Naive thymus-derived CD8-positive, alpha-beta T cell (primary cell): Measurements from ENCODE around the gene PLSCR5. TPM values are rescaled to one million over a fixed set of nuclear protein-coding genes. Genes with fewer than 3 reads are reported as not detected.

Experiments used
- ATAC-seq, 2 donors: fragments of 150-1000 bp; cut with Tn5 transposase in 1 of 2; sonication (Bioruptor Pico), chemical (Tn5 transposase) in 1 of 2; 1 replicate in 1 of 2; 2 replicates in 1 of 2; pipeline ENCODE4 v1.10.0; 2021; ENCODE audit warnings: mild to moderate bottlenecking in 2 of 2, moderate library complexity in 2 of 2
- POLR2A ChIA-PET: fragments of 350-600 bp; sonication (Branson Sonifier 250); formaldehyde crosslinking; loops from one replicate; lab custom pipeline; 2021; ENCODE audit warnings: antibody characterized with exemption; lab: Charles Lee
- DNase-seq, 10 donors: peaks; one replicate each; pipeline versions ENCODE4 v3.0.0 to v3.0.0-alpha.2; 2020 to 2022
- H3K27ac Mint-ChIP-seq, 10 donors: one replicate each; pipeline ENCODE4 v1.8.0; 2020 to 2022; ENCODE audit warnings: mild to moderate bottlenecking in 10 of 10, mixed read lengths in 10 of 10, moderate library complexity in 4 of 10, inconsistent platforms in 1 of 10
- H3K27me3 Mint-ChIP-seq, 5 donors: one replicate each; pipeline ENCODE4 v1.8.0; 2021 to 2022; ENCODE audit warnings: mixed read lengths in 5 of 5
- H3K36me3 Mint-ChIP-seq, 3 donors: one replicate each; pipeline ENCODE4 v1.8.0; 2020 to 2022; ENCODE audit warnings: mixed read lengths in 3 of 3, mild to moderate bottlenecking in 2 of 3, inconsistent platforms in 1 of 3
- H3K4me1 Mint-ChIP-seq, 4 donors: one replicate each; pipeline ENCODE4 v1.8.0; 2021 to 2022; ENCODE audit warnings: mixed read lengths in 4 of 4
- H3K4me3 Mint-ChIP-seq, 10 donors: one replicate each; pipeline ENCODE4 v1.8.0; 2020 to 2022; ENCODE audit warnings: mild to moderate bottlenecking in 10 of 10, mixed read lengths in 10 of 10, moderate library complexity in 6 of 10, inconsistent platforms in 1 of 10
- H3K9me3 Mint-ChIP-seq, 9 donors: one replicate each; pipeline ENCODE4 v1.8.0; 2020 to 2022; ENCODE audit warnings: mixed read lengths in 9 of 9, mild to moderate bottlenecking in 3 of 9, inconsistent platforms in 1 of 9, moderate library complexity in 1 of 9
- polyA plus RNA-seq, 3 donors: library from polyadenylated mRNA; unstranded; fragments of 300-500 nt; fragmentation: Illumina TruSeq; gene quantifications; one replicate each; pipeline ENCODE4 v1.2.3, GENCODE V29; 2021
- total RNA-seq, 8 experiments: library from RNA in 2 of 8; stranded (reverse) in 2 of 8; gene quantifications; one replicate each; pipeline ENCODE4 v1.2.3 and lab custom pipeline; 2021 to 2026

Gene PLSCR5
- total and polyA plus RNA-seq, 5 experiments from 2014 or later = not detected

GRCh38 chr3:146625186-146625775 is 20.1 kb upstream of the PLSCR5 start:
- Mint-ChIP-seq H3K36me3 (no peaks in the 10 kb centered on the region), H3K27me3 (no peaks in the 10 kb centered on the region), H3K4me1 (peaks cover 2 to 10% (median 6%) of the 10 kb centered on the region in 4 donors), H3K9me3 (no peaks in the 10 kb centered on the region), H3K27ac (peak overlapping the region in 2 of 10 donors; percentile 6 to 38), H3K4me3 (peak overlapping the region; percentile 11 to 75 (median 56))
- ATAC-seq (no peak), DNase-seq (no peak)
- POLR2A ChIA-PET = no interaction called here

GRCh38 chr3:146621723-146622122 is 16.6 kb upstream of the PLSCR5 start:
- DNase-seq (no peak), ATAC-seq (no peak)
- no peak overlapping the region for H3K4me3 Mint-ChIP-seq
- no peaks in the 10 kb centered on the region for H3K9me3 Mint-ChIP-seq
- peaks cover 2 to 10% (median 6%) of the 10 kb centered on the region in 4 donors for H3K4me1 Mint-ChIP-seq
- no peaks in the 10 kb centered on the region for H3K27me3 Mint-ChIP-seq
- H3K27ac Mint-ChIP-seq = no peak overlapping the region
- POLR2A ChIA-PET = no interaction called here
- no peaks in the 10 kb centered on the region for H3K36me3 Mint-ChIP-seq

- ATAC-seq (no peak), DNase-seq (no peak)
- Mint-ChIP-seq H3K4me1 (no peaks in the 10 kb centered on the region), H3K9me3 (peaks cover 0 to under 1% (median 0%) of the 10 kb centered on the region in 9 donors), H3K36me3 (no peaks in the 10 kb centered on the region), H3K27me3 (peaks cover 5 to 13% (median 9%) of the 10 kb centered on the region in 5 donors), H3K27ac (no peak overlapping the region), H3K4me3 (no peak overlapping the region)
- POLR2A ChIA-PET = no interaction called here
Observed at GRCh38 chr3:146612015-146612414, 6.9 kb upstream of the PLSCR5 start.

- Mint-ChIP-seq H3K36me3 (no peaks in the 10 kb centered on the region), H3K9me3 (peaks cover 0 to 6% (median 0%) of the 10 kb centered on the region in 9 donors), H3K4me1 (no peaks in the 10 kb centered on the region), H3K27me3 (peaks cover 5 to 17% (median 9%) of the 10 kb centered on the region in 5 donors), H3K4me3 (no peak overlapping the region), H3K27ac (no peak overlapping the region)
- POLR2A ChIA-PET = no interaction called here
- ATAC-seq (no peak), DNase-seq (no peak)
Observed at GRCh38 chr3:146611096-146611495, 6.0 kb upstream of the PLSCR5 start.

- H3K27me3 Mint-ChIP-seq = peaks cover 0 to 15% (median 5%) of the 10 kb centered on the region in 5 donors
- no peak overlapping the region for H3K4me3 Mint-ChIP-seq
- H3K9me3 Mint-ChIP-seq = no peaks in the 10 kb centered on the region
- no peak for ATAC-seq
- no peak for DNase-seq
- no peak overlapping the region for H3K27ac Mint-ChIP-seq
- H3K4me1 Mint-ChIP-seq = no peaks in the 10 kb centered on the region
- POLR2A ChIA-PET = no interaction called here
- H3K36me3 Mint-ChIP-seq = no peaks in the 10 kb centered on the region
Observed at GRCh38 chr3:146598535-146598934, 6.6 kb downstream of the PLSCR5 start.

- Mint-ChIP-seq H3K4me1 (no peaks in the 10 kb centered on the region), H3K36me3 (no peaks in the 10 kb centered on the region), H3K27me3 (peaks cover 0 to 10% (median 2%) of the 10 kb centered on the region in 5 donors), H3K27ac (no peak overlapping the region), H3K4me3 (no peak overlapping the region), H3K9me3 (no peaks in the 10 kb centered on the region)
- ATAC-seq = no peak
- DNase-seq = no peak
- POLR2A ChIA-PET = no interaction called here
Observed at GRCh38 chr3:146594843-146595482, 10.2 kb downstream of the PLSCR5 start.

GRCh38 chr3:146593776-146594175 is 11.4 kb downstream of the PLSCR5 start:
- H3K4me1 Mint-ChIP-seq = no peaks in the 10 kb centered on the region
- no peaks in the 10 kb centered on the region for H3K9me3 Mint-ChIP-seq
- no peak overlapping the region for H3K27ac Mint-ChIP-seq
- H3K36me3 Mint-ChIP-seq = no peaks in the 10 kb centered on the region
- POLR2A ChIA-PET = no interaction called here
- no peak for ATAC-seq
- peaks cover 0 to 10% (median 2%) of the 10 kb centered on the region in 5 donors for H3K27me3 Mint-ChIP-seq
- H3K4me3 Mint-ChIP-seq = no peak overlapping the region
- no peak for DNase-seq

GRCh38 chr3:146590521-146590920 is 14.6 kb downstream of the PLSCR5 start:
- no peak for DNase-seq
- Mint-ChIP-seq H3K4me3 (no peak overlapping the region), H3K27ac (no peak overlapping the region), H3K27me3 (peaks cover 0 to 5% (median 2%) of the 10 kb centered on the region in 5 donors), H3K9me3 (no peaks in the 10 kb centered on the region), H3K36me3 (no peaks in the 10 kb centered on the region), H3K4me1 (no peaks in the 10 kb centered on the region)
- POLR2A ChIA-PET = no interaction called here
- no peak for ATAC-seq

- POLR2A ChIA-PET = no interaction called here
Observed at GRCh38 chr3:146589899-146590508, 15.1 kb downstream of the PLSCR5 start.

GRCh38 chr3:146585156-146585555 is 20.0 kb downstream of the PLSCR5 start:
- peaks cover 0 to 2% (median 0%) of the 10 kb centered on the region in 3 donors for H3K36me3 Mint-ChIP-seq
- POLR2A ChIA-PET = no interaction called here
- no peak for ATAC-seq
- peaks cover 0 to 11% (median 2%) of the 10 kb centered on the region in 9 donors for H3K9me3 Mint-ChIP-seq
- DNase-seq = no peak
- H3K27me3 Mint-ChIP-seq = peaks cover 0 to 10% (median 5%) of the 10 kb centered on the region in 5 donors
- H3K27ac Mint-ChIP-seq = no peak overlapping the region
- H3K4me1 Mint-ChIP-seq = no peaks in the 10 kb centered on the region
- H3K4me3 Mint-ChIP-seq = no peak overlapping the region

More at GRCh38 chr3:146589899-146590508, 15.1 kb downstream of the PLSCR5 start:
- no peak for ATAC-seq
- H3K27ac Mint-ChIP-seq = no peak overlapping the region
- no peaks in the 10 kb centered on the region for H3K9me3 Mint-ChIP-seq
- H3K27me3 Mint-ChIP-seq = peaks cover 0 to 5% (median 2%) of the 10 kb centered on the region in 5 donors
- DNase-seq = no peak
- H3K4me1 Mint-ChIP-seq = no peaks in the 10 kb centered on the region
- no peak overlapping the region for H3K4me3 Mint-ChIP-seq
- no peaks in the 10 kb centered on the region for H3K36me3 Mint-ChIP-seq

GRCh38 chr3:146581951-146582467 is 23.1 kb downstream of the PLSCR5 start:
- Mint-ChIP-seq H3K27me3 (peaks cover 0 to 7% (median 5%) of the 10 kb centered on the region in 5 donors), H3K4me1 (no peaks in the 10 kb centered on the region), H3K36me3 (peaks cover 0 to 2% (median 0%) of the 10 kb centered on the region in 3 donors), H3K27ac (no peak overlapping the region), H3K4me3 (no peak overlapping the region), H3K9me3 (peaks cover 0 to 11% (median 2%) of the 10 kb centered on the region in 9 donors)
- DNase-seq = no peak
- POLR2A ChIA-PET = no interaction called here
- no peak for ATAC-seq

- Mint-ChIP-seq H3K27me3 (peaks cover 0 to 7% (median 3%) of the 10 kb centered on the region in 5 donors), H3K36me3 (peaks cover 0 to 2% (median 0%) of the 10 kb centered on the region in 3 donors), H3K4me3 (no peak overlapping the region), H3K27ac (no peak overlapping the region), H3K4me1 (no peaks in the 10 kb centered on the region), H3K9me3 (peaks cover 0 to 11% (median 2%) of the 10 kb centered on the region in 9 donors)
- no peak for DNase-seq
- POLR2A ChIA-PET = no interaction called here
- ATAC-seq = no peak
Observed at GRCh38 chr3:146581080-146581601, 24.0 kb downstream of the PLSCR5 start.

- POLR2A ChIA-PET = no interaction called here
- Mint-ChIP-seq H3K9me3 (peaks cover 0 to 5% (median 0%) of the 10 kb centered on the region in 9 donors), H3K27me3 (peaks cover 0 to 7% (median 0%) of the 10 kb centered on the region in 5 donors), H3K4me3 (no peak overlapping the region), H3K4me1 (no peaks in the 10 kb centered on the region), H3K27ac (no peak overlapping the region), H3K36me3 (no peaks in the 10 kb centered on the region)
- DNase-seq = peak in 7 of 10 donors; percentile 13 to 53 (median 30)
- peak; percentile 40 to 62 for ATAC-seq
Observed at GRCh38 chr3:146577662-146578061, 27.5 kb downstream of the PLSCR5 start.
